Body of pancreas (tissue), 4 donors: ENCODE measurements around the gene RAI1.

Source experiments
- CTCF ChIP-seq, 7 experiments: fragments of 450-650 bp in 4 of 7; fragments of 200-600 bp in 3 of 7; sonication (generic) in 3 of 7; IDR thresholded peaks; one replicate each; pipeline ENCODE4 v1.5.1; 2016 to 2019; ENCODE audit warnings: antibody characterized with exemption in 7 of 7
- POLR2A ChIP-seq, 3 donors: fragments of 450-650 bp; IDR thresholded peaks; one replicate each; pipeline ENCODE4 v1.6.1; 2016; ENCODE audit warnings: antibody characterized with exemption in 3 of 3, mild to moderate bottlenecking in 2 of 3

GRCh38 chr17:17742133-17742621, 60.9 kb downstream of the RAI1 start:
- TF ChIP-seq CTCF (IDR thresholded peaks at IDR 0.05) (no peak), POLR2A (IDR thresholded peaks at IDR 0.05) (no peak)
